ENCODE data around the gene JMJD1C. TPM values are rescaled to one million over a fixed set of nuclear protein-coding genes. Genes with fewer than 3 reads are reported as not detected.

JMJD1C gene
- total RNA-seq, 1 experiment from 2014 or later = 180 TPM

DNA sequence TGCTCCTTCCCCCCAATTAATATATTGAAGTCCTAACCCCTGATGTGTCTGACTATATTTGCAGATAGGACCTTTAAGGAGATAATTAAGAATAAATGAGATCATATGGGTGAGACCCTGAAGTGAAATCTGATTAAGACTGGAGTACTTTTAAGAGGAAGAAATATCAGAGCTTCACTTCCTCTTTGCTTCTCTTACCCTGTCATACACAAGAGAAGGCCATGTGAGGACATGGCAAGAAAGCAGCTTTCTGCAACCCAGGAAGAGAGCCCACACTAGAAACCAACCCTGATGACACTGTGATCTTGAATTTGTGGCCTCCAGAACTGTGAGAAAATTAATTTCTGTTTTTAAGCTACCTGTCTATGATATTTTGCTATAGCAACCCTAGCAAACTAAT is 44.2 kb downstream of the JMJD1C start:
- Mint-ChIP-seq H3K27me3 (ENCODE audit: low read depth) (no peaks in the 10 kb centered on the region), H3K4me1 (peaks cover 36% of the 10 kb centered on the region), H3K4me3 (no peak overlapping the region), H3K9me3 (no peaks in the 10 kb centered on the region), H3K27ac (peak overlapping the region; percentile 73; the same call in 1 of the 2 replicates), H3K36me3 (no peaks in the 10 kb centered on the region)
- ChIA-PET CTCF (interaction anchor here (1.0 kb wide), 1 partner anchor 207 kb away, joined by 3 read pairs; no protein-coding TSS in a partner anchor), POLR2A (no interaction called here)
- DNase-seq (ENCODE audit: low spot score) (no peak), ATAC-seq (no peak)
- no peak for TF ChIP-seq ZSCAN18 (CRISPR knock-in tag; IDR thresholded peaks at IDR 0.05)
- TF ChIP-seq, protein P1, sequence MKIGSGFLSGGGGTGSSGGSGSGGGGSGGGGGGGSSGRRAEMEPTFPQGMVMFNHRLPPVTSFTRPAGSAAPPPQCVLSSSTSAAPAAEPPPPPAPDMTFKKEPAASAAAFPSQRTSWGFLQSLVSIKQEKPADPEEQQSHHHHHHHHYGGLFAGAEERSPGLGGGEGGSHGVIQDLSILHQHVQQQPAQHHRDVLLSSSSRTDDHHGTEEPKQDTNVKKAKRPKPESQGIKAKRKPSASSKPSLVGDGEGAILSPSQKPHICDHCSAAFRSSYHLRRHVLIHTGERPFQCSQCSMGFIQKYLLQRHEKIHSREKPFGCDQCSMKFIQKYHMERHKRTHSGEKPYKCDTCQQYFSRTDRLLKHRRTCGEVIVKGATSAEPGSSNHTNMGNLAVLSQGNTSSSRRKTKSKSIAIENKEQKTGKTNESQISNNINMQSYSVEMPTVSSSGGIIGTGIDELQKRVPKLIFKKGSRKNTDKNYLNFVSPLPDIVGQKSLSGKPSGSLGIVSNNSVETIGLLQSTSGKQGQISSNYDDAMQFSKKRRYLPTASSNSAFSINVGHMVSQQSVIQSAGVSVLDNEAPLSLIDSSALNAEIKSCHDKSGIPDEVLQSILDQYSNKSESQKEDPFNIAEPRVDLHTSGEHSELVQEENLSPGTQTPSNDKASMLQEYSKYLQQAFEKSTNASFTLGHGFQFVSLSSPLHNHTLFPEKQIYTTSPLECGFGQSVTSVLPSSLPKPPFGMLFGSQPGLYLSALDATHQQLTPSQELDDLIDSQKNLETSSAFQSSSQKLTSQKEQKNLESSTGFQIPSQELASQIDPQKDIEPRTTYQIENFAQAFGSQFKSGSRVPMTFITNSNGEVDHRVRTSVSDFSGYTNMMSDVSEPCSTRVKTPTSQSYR (CRISPR knock-in tag; IDR thresholded peaks at IDR 0.05) = no peak

DNA sequence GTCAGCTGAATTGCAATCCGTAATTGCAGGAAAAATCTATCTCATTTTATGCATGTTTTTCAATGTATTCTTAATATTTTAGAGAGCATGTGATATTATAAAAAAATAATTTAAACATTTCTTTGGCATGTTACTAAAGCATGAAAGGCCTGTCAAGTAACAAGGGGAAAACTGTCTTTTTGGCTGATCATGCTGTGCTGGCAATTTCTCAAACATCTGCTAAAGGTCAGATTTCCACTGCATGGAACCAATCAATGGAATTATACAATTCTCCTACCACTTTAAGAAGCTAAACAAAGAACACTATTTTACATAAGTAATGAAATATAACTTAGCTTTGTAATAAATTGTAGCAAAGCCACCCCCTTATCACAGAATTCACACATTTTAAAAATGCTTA is 49.4 kb downstream of the JMJD1C start:
- Mint-ChIP-seq H3K9me3 (no peaks in the 10 kb centered on the region), H3K27ac (no peak overlapping the region), H3K4me3 (no peak overlapping the region), H3K36me3 (no peaks in the 10 kb centered on the region), H3K27me3 (ENCODE audit: low read depth) (no peaks in the 10 kb centered on the region), H3K4me1 (peaks cover 34% of the 10 kb centered on the region)
- ChIA-PET POLR2A (no interaction called here), CTCF (no interaction called here)
- DNase-seq (ENCODE audit: low spot score) = no peak
- ATAC-seq = no peak
- TF ChIP-seq AR (CRISPR knock-in tag; IDR thresholded peaks at IDR 0.05) = no peak
- no peak for TF ChIP-seq GABPB1 (CRISPR knock-in tag; IDR thresholded peaks at IDR 0.05)
- no peak for TF ChIP-seq STAT6 (CRISPR knock-in tag; conservative IDR thresholded peaks at IDR 0.05; ENCODE audit: low read depth)
- TF ChIP-seq, protein P2, sequence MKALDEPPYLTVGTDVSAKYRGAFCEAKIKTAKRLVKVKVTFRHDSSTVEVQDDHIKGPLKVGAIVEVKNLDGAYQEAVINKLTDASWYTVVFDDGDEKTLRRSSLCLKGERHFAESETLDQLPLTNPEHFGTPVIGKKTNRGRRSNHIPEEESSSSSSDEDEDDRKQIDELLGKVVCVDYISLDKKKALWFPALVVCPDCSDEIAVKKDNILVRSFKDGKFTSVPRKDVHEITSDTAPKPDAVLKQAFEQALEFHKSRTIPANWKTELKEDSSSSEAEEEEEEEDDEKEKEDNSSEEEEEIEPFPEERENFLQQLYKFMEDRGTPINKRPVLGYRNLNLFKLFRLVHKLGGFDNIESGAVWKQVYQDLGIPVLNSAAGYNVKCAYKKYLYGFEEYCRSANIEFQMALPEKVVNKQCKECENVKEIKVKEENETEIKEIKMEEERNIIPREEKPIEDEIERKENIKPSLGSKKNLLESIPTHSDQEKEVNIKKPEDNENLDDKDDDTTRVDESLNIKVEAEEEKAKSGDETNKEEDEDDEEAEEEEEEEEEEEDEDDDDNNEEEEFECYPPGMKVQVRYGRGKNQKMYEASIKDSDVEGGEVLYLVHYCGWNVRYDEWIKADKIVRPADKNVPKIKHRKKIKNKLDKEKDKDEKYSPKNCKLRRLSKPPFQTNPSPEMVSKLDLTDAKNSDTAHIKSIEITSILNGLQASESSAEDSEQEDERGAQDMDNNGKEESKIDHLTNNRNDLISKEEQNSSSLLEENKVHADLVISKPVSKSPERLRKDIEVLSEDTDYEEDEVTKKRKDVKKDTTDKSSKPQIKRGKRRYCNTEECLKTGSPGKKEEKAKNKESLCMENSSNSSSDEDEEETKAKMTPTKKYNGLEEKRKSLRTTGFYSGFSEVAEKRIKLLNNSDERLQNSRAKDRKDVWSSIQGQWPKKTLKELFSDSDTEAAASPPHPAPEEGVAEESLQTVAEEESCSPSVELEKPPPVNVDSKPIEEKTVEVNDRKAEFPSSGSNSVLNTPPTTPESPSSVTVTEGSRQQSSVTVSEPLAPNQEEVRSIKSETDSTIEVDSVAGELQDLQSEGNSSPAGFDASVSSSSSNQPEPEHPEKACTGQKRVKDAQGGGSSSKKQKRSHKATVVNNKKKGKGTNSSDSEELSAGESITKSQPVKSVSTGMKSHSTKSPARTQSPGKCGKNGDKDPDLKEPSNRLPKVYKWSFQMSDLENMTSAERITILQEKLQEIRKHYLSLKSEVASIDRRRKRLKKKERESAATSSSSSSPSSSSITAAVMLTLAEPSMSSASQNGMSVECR (CRISPR knock-in tag; IDR thresholded peaks at IDR 0.05; ENCODE audit: borderline replicate concordance) = no peak
- TF ChIP-seq RELA (CRISPR knock-in tag; IDR thresholded peaks at IDR 0.05; ENCODE audit: borderline replicate concordance) = no peak
- TF ChIP-seq NR2C2 (CRISPR knock-in tag; IDR thresholded peaks at IDR 0.05) = no peak
- TF ChIP-seq KAT7 (CRISPR knock-in tag; IDR thresholded peaks at IDR 0.05; ENCODE audit: borderline replicate concordance) = no peak
- TF ChIP-seq, protein P3, sequence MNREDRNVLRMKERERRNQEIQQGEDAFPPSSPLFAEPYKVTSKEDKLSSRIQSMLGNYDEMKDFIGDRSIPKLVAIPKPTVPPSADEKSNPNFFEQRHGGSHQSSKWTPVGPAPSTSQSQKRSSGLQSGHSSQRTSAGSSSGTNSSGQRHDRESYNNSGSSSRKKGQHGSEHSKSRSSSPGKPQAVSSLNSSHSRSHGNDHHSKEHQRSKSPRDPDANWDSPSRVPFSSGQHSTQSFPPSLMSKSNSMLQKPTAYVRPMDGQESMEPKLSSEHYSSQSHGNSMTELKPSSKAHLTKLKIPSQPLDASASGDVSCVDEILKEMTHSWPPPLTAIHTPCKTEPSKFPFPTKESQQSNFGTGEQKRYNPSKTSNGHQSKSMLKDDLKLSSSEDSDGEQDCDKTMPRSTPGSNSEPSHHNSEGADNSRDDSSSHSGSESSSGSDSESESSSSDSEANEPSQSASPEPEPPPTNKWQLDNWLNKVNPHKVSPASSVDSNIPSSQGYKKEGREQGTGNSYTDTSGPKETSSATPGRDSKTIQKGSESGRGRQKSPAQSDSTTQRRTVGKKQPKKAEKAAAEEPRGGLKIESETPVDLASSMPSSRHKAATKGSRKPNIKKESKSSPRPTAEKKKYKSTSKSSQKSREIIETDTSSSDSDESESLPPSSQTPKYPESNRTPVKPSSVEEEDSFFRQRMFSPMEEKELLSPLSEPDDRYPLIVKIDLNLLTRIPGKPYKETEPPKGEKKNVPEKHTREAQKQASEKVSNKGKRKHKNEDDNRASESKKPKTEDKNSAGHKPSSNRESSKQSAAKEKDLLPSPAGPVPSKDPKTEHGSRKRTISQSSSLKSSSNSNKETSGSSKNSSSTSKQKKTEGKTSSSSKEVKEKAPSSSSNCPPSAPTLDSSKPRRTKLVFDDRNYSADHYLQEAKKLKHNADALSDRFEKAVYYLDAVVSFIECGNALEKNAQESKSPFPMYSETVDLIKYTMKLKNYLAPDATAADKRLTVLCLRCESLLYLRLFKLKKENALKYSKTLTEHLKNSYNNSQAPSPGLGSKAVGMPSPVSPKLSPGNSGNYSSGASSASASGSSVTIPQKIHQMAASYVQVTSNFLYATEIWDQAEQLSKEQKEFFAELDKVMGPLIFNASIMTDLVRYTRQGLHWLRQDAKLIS (CRISPR knock-in tag; IDR thresholded peaks at IDR 0.05; ENCODE audit: borderline replicate concordance) = no peak
- TF ChIP-seq FOXK1 (CRISPR knock-in tag; IDR thresholded peaks at IDR 0.05) = no peak
- TF ChIP-seq, protein P4, sequence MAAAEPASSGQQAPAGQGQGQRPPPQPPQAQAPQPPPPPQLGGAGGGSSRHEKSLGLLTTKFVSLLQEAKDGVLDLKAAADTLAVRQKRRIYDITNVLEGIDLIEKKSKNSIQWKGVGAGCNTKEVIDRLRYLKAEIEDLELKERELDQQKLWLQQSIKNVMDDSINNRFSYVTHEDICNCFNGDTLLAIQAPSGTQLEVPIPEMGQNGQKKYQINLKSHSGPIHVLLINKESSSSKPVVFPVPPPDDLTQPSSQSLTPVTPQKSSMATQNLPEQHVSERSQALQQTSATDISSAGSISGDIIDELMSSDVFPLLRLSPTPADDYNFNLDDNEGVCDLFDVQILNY (CRISPR knock-in tag; IDR thresholded peaks at IDR 0.05) = no peak
- no peak for TF ChIP-seq TEAD4 (CRISPR knock-in tag; IDR thresholded peaks at IDR 0.05)
- TF ChIP-seq HMGA2 (CRISPR knock-in tag; IDR thresholded peaks at IDR 0.05) = no peak
- no peak for TF ChIP-seq ZNF121 (CRISPR knock-in tag; IDR thresholded peaks at IDR 0.05)
- TF ChIP-seq NFYB (CRISPR knock-in tag; conservative IDR thresholded peaks at IDR 0.05; ENCODE audit: low read depth) = no peak
